OCI-LY1 (cell line): ENCODE measurements around the gene HMGCS1.

ENCODE experiments used
- CTCF ChIP-seq: fragments of 200-600 bp; sonication (generic), shearing (Covaris generic); IDR thresholded peaks from 2 replicates; pipeline ENCODE4 v1.5.1; 2017; ENCODE audit warnings: mild to moderate bottlenecking, antibody characterized with exemption, low read length, moderate library complexity, mixed read lengths
- EZH2 ChIP-seq: fragments of 200-600 bp; sonication (generic), shearing (Covaris generic); IDR thresholded peaks from 2 replicates; pipeline ENCODE4 v1.8.0; 2017; ENCODE audit warnings: borderline replicate concordance, mixed run types, mild to moderate bottlenecking, antibody characterized with exemption, low read length, moderate library complexity, mixed read lengths

- TF ChIP-seq CTCF = no peak
- TF ChIP-seq EZH2 = no peak
Observed at GRCh38 chr5:43256261-43256966, 56.8 kb downstream of the HMGCS1 start.
